SK-N-SH treated with all-trans-retinoic acid at 6 μM for 48 hours (cell line): ENCODE measurements around the gene POLR2B.

Experiments used
- CREB5 ChIP-seq: fragments of 250-450 bp; sonication (Bioruptor Pico); IDR thresholded peaks from 2 replicates; pipeline ENCODE4 v1.5.1; 2020; ENCODE audit warnings: low read depth, mild to moderate bottlenecking, moderate library complexity
- POU6F1 ChIP-seq: fragments of 250-450 bp; sonication (Bioruptor Pico); IDR thresholded peaks from 2 replicates; pipeline ENCODE4 v1.8.0; 2021; ENCODE audit warnings: low read depth, mild to moderate bottlenecking, moderate library complexity, borderline replicate concordance
- RARB ChIP-seq: fragments of 250-450 bp; sonication (Bioruptor Pico); IDR thresholded peaks from 2 replicates; pipeline ENCODE4 v1.8.0; 2021; ENCODE audit warnings: mild to moderate bottlenecking, moderate library complexity
- SNAI2 ChIP-seq: fragments of 250-450 bp; sonication (Bioruptor Pico); IDR thresholded peaks from 2 replicates; pipeline ENCODE4 v1.5.0; 2020; ENCODE audit warnings: mild to moderate bottlenecking, moderate library complexity
- TOX ChIP-seq: fragments of 250-450 bp; sonication (Bioruptor Pico); IDR thresholded peaks from 2 replicates; pipeline ENCODE4 v1.8.0; 2021; ENCODE audit warnings: mild to moderate bottlenecking, moderate library complexity, borderline replicate concordance
- ZC3H10 ChIP-seq: fragments of 250-450 bp; sonication (Bioruptor Pico); IDR thresholded peaks from 2 replicates; pipeline ENCODE4 v1.5.1; 2021; ENCODE audit warnings: mild to moderate bottlenecking, moderate library complexity
- ZFP3 ChIP-seq: fragments of 250-450 bp; sonication (Bioruptor Pico); IDR thresholded peaks from 2 replicates; pipeline ENCODE4 v1.5.0; 2020; ENCODE audit warnings: mild to moderate bottlenecking, moderate library complexity
- ZNF565 ChIP-seq: fragments of 450-650 bp; formaldehyde crosslinking; conservative IDR thresholded peaks from 2 replicates; pipeline ENCODE4 v1.5.0; 2020; ENCODE audit warnings: low read depth, mild to moderate bottlenecking, moderate library complexity
- ZNF8 ChIP-seq: fragments of 450-650 bp; formaldehyde crosslinking; IDR thresholded peaks from 2 replicates; pipeline ENCODE4 v1.5.0; 2020; ENCODE audit warnings: mild to moderate bottlenecking, moderate library complexity
- TF ChIP-seq, protein P1 (sequence below): fragments of 250-450 bp; sonication (Bioruptor Pico); IDR thresholded peaks from 2 replicates; pipeline ENCODE4 v1.8.0; 2020; ENCODE audit warnings: mild to moderate bottlenecking, moderate library complexity, borderline replicate concordance
- TF ChIP-seq, protein P2 (sequence below): fragments of 250-450 bp; sonication (Bioruptor Pico); IDR thresholded peaks from 2 replicates; pipeline ENCODE4 v1.5.1; 2021; ENCODE audit warnings: mild to moderate bottlenecking, moderate library complexity

DNA sequence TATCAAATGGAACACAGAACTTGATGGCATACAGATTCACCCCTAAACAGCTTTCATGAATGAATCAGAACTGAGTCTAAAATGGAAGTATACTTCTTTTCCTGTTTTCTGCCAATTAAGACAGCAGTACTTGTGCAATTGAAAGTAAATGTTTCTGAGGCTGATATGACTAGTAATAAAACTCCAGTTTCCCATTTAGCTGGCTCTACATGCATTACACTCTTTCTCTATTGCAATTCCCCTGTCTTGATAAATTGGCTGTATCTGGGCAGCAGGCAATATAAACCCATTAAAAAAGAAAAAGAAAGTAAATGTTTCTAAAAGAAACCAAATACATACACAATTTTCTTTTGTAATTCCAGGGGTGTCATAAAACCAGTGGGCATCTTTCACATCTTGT lies 5.9 kb upstream of the POLR2B start:
- no peak for TF ChIP-seq CREB5 (CRISPR knock-in tag)
- no peak for TF ChIP-seq ZNF565 (CRISPR knock-in tag)
- no peak for TF ChIP-seq POU6F1 (CRISPR knock-in tag)
- TF ChIP-seq, protein P1, sequence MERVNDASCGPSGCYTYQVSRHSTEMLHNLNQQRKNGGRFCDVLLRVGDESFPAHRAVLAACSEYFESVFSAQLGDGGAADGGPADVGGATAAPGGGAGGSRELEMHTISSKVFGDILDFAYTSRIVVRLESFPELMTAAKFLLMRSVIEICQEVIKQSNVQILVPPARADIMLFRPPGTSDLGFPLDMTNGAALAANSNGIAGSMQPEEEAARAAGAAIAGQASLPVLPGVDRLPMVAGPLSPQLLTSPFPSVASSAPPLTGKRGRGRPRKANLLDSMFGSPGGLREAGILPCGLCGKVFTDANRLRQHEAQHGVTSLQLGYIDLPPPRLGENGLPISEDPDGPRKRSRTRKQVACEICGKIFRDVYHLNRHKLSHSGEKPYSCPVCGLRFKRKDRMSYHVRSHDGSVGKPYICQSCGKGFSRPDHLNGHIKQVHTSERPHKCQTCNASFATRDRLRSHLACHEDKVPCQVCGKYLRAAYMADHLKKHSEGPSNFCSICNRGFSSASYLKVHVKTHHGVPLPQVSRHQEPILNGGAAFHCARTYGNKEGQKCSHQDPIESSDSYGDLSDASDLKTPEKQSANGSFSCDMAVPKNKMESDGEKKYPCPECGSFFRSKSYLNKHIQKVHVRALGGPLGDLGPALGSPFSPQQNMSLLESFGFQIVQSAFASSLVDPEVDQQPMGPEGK = no peak
- no peak for TF ChIP-seq ZFP3 (CRISPR knock-in tag)
- TF ChIP-seq, protein P2, sequence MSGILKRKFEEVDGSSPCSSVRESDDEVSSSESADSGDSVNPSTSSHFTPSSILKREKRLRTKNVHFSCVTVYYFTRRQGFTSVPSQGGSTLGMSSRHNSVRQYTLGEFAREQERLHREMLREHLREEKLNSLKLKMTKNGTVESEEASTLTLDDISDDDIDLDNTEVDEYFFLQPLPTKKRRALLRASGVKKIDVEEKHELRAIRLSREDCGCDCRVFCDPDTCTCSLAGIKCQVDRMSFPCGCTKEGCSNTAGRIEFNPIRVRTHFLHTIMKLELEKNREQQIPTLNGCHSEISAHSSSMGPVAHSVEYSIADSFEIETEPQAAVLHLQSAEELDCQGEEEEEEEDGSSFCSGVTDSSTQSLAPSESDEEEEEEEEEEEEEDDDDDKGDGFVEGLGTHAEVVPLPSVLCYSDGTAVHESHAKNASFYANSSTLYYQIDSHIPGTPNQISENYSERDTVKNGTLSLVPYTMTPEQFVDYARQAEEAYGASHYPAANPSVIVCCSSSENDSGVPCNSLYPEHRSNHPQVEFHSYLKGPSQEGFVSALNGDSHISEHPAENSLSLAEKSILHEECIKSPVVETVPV = no peak
- TF ChIP-seq ZC3H10 (CRISPR knock-in tag) = no peak
- TF ChIP-seq ZNF8 (CRISPR knock-in tag) = no peak
- TF ChIP-seq TOX = no peak
- no peak for TF ChIP-seq SNAI2
- TF ChIP-seq RARB (CRISPR knock-in tag) = no peak
